Stomach (tissue), 9 donors: Measurements from ENCODE around the gene GUCD1. TPM values are rescaled to one million over a fixed set of nuclear protein-coding genes. Genes with fewer than 3 reads are reported as not detected.

Experiments used
- DNase-seq, 2 donors: peaks; one replicate each; pipeline versions ENCODE4 v3.0.0 to v3.0.0-alpha.2; 2013 to 2019
- H3K27ac ChIP-seq, 5 donors: fragments of 200-600 bp in 4 of 5; sonication (generic) in 4 of 5; one replicate each; pipeline ENCODE4 v1.5.1; 2013 to 2019; ENCODE audit warnings: mild to moderate bottlenecking in 1 of 5, moderate library complexity in 1 of 5
- H3K27me3 ChIP-seq, 3 donors: fragments of 200-600 bp; sonication (generic); one replicate each; pipeline ENCODE4 v1.5.1; 2017 to 2019; ENCODE audit warnings: mixed run types in 1 of 3
- H3K36me3 ChIP-seq, 4 donors: fragments of 200-600 bp; sonication (generic); 1 replicate in 3 of 4; 2 replicates in 1 of 4; pipeline ENCODE4 v1.5.1; 2016 to 2019
- H3K4me1 ChIP-seq, 4 donors: fragments of 200-600 bp; sonication (generic); one replicate each; pipeline ENCODE4 v1.5.1; 2016 to 2019
- H3K4me3 ChIP-seq, 4 donors: fragments of 200-600 bp; sonication (generic) in 3 of 4; one replicate each; pipeline ENCODE4 v1.5.1; 2016 to 2019; ENCODE audit warnings: mild to moderate bottlenecking in 1 of 4
- H3K9me3 ChIP-seq, 4 donors: fragments of 200-600 bp; sonication (generic); one replicate each; pipeline ENCODE4 v1.5.1; 2016 to 2019
- CTCF ChIP-seq, 7 experiments: fragments of 450-650 bp in 4 of 7; fragments of 200-600 bp in 3 of 7; sonication (generic) in 3 of 7; IDR thresholded peaks; one replicate each; pipeline ENCODE4 v1.5.1; 2016 to 2019; ENCODE audit warnings: antibody characterized with exemption in 7 of 7, control low read depth in 2 of 7, mild to moderate bottlenecking in 1 of 7
- EP300 ChIP-seq: sonication (generic); formaldehyde crosslinking; IDR thresholded peaks from one replicate; pipeline ENCODE4 v1.6.1; 2017; ENCODE audit warnings: antibody characterized with exemption
- POLR2A ChIP-seq, 4 donors: fragments of 450-650 bp; IDR thresholded peaks; one replicate each; pipeline ENCODE4 v1.6.1; 2016; ENCODE audit warnings: antibody characterized with exemption in 4 of 4, control low read depth in 2 of 4, mild to moderate bottlenecking in 1 of 4, moderate library complexity in 1 of 4
- POLR2AphosphoS5 ChIP-seq, 3 donors: sonication (generic); formaldehyde crosslinking; IDR thresholded peaks; one replicate each; pipeline ENCODE4 v1.6.1; 2016; ENCODE audit warnings: antibody characterized with exemption in 3 of 3
- WGBS, 5 donors: extraction: QIAGEN DNeasy Blood & Tissue Kit in 3 of 5; methylation state at CpG; one replicate each; pipeline versions ENCODE4 v1.1.5 to v1.1.7; 2013 to 2018; 5-methylcytosine and 5-hydroxymethylcytosine counted together
- intact Hi-C: fragments of 100-400 bp; cut with DNase I; formaldehyde crosslinking; loops from one replicate; pipeline ENCODE4 v1.15.1; 2023; ENCODE audit warnings: low total_unique reads
- polyA plus RNA-seq, 3 donors: library from polyadenylated mRNA; stranded (reverse); fragments of 200-250 nt; gene quantifications; one replicate each; pipeline ENCODE4 v1.2.3, GENCODE V29; 2013
- total RNA-seq, 5 donors: library from RNA; depleted of rRNA; stranded (reverse); fragments of >200 nt; gene quantifications; one replicate each; pipeline versions ENCODE4 v1.1.0 to v1.2.3, GENCODE V29; 2014 to 2016
- donor health status: healthy with polysubstance abuse.
- donor health status: Bipolar disorder and iron deficiency.
- donor health status: healthy.

GUCD1 gene
- total and polyA plus RNA-seq, 8 donors = 87.4 to 196 (median 167) TPM

DNA sequence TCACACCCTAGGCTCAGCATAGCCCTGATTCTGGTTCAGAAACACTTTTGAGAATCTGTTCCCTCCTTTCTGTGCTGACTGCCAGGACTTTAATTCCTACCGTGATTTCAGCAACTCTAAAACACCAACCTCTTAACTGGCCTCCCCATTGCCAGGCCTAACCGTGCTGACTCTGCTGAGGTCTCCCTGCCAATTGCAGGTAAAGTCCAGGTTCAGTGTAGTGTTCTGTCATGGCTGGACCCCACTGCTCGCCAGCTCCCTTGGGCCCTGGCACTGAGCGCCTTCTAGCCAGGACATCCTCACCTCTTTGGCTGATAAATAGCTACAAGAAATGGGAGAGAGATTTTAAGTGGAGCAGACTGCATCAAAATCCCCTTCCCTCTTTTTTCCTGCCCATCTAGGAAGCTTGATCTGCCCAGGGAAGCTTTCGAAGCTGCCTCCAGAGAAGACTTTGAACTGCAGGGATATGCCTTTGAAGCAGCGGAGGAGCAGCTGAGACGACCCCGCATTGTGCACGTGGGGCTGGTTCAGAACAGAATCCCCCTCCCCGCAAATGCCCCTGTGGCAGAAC, 55.1 kb downstream of the GUCD1 start:
- TF ChIP-seq CTCF (IDR thresholded peaks at IDR 0.05) (no peak), EP300 (no peak), POLR2AphosphoS5 (IDR thresholded peaks at IDR 0.05) (no peak), POLR2A (IDR thresholded peaks at IDR 0.05) (no peak)
- Histone ChIP-seq H3K36me3 (no peaks in the 10 kb centered on the region), H3K4me3 (no peak overlapping the region), H3K4me1 (peaks cover 2 to 11% (median 4%) of the 10 kb centered on the region in 4 donors), H3K9me3 (no peaks in the 10 kb centered on the region), H3K27ac (no peak overlapping the region), H3K27me3 (peaks cover 0 to 8% (median 7%) of the 10 kb centered on the region in 3 donors)
- intact Hi-C loops = loop anchor here (5.0 kb wide), 1 partner anchor 77 kb away; no protein-coding TSS in a partner anchor
- no peak for DNase-seq
- 92 to 99% (median 94%) methylated on average over 10 of the region's 10 CpGs for WGBS, 5 donors

GRCh38 chr22:24498824-24499223, 56.1 kb downstream of the GUCD1 start:
- Histone ChIP-seq H3K27me3 (peaks cover 0 to 17% (median 15%) of the 10 kb centered on the region in 3 donors), H3K4me3 (no peak overlapping the region), H3K36me3 (no peaks in the 10 kb centered on the region), H3K4me1 (peaks cover 11 to 19% (median 13%) of the 10 kb centered on the region in 4 donors), H3K9me3 (no peaks in the 10 kb centered on the region), H3K27ac (no peak overlapping the region)
- intact Hi-C loops = no loop called here
- DNase-seq = no peak
- WGBS, 5 donors = 90 to 95% (median 91%) methylated on average over 10 to 11 of the region's 11 CpGs
- TF ChIP-seq POLR2AphosphoS5 (IDR thresholded peaks at IDR 0.05) (no peak), POLR2A (IDR thresholded peaks at IDR 0.05) (no peak), EP300 (no peak), CTCF (IDR thresholded peaks at IDR 0.05) (no peak)

DNA sequence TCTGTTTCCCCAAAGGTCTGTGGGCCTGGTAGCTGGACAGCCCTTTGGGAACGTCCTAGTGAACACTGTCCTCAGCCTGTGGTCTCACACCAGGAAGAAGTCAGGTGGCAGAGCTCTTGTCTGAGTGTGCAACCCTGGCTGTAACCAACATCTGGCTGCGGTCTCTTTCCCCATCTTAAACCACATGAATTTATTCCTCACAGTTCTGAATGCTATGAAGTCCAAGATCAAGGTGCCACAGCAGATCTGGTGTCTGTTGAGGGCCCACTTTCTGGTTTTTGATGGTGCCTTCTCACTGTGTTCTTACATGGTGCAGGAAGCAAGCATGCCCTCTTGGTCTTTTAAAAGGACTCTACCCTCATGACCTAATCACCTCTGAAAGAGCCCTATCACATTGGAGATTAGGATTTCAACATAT, 57.1 kb downstream of the GUCD1 start:
- Histone ChIP-seq H3K27me3 (peaks cover 0 to 21% (median 15%) of the 10 kb centered on the region in 3 donors), H3K4me1 (peaks cover 13 to 16% (median 14%) of the 10 kb centered on the region in 4 donors), H3K4me3 (no peak overlapping the region), H3K27ac (no peak overlapping the region), H3K36me3 (no peaks in the 10 kb centered on the region), H3K9me3 (no peaks in the 10 kb centered on the region)
- intact Hi-C loops = no loop called here
- TF ChIP-seq EP300 (no peak), POLR2A (IDR thresholded peaks at IDR 0.05) (no peak), POLR2AphosphoS5 (IDR thresholded peaks at IDR 0.05) (no peak), CTCF (IDR thresholded peaks at IDR 0.05) (no peak)
- DNase-seq = no peak
- 72 to 89% (median 79%) methylated on average over 2 of the region's 2 CpGs for WGBS, 5 donors

DNA sequence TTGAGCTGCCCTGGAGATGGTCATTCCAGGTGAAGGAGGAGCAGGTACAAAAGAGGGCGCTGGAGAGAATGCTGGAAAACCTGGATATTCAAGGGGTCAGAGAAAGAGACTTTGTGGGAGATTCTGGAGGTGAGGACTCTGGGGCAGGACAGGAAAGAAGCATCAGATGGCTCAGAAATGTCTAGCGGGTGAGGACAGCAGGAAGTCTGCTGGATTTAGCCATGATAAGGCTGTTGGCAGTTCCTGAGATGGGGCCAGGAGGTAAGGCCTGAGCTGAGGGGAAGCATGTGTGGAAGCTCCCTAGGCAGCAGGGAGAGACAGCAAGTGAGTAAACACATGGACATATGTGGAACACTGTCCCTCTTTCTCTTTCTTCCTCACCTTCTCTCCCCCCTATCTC, 58.3 kb downstream of the GUCD1 start:
- no peak overlapping the region for H3K27ac ChIP-seq
- intact Hi-C loops = no loop called here
- H3K36me3 ChIP-seq = no peaks in the 10 kb centered on the region
- DNase-seq = no peak
- H3K4me1 ChIP-seq = peaks cover 13 to 16% (median 14%) of the 10 kb centered on the region in 4 donors
- 76 to 90% (median 89%) methylated on average over 2 of the region's 2 CpGs for WGBS, 5 donors
- no peaks in the 10 kb centered on the region for H3K9me3 ChIP-seq
- TF ChIP-seq EP300 (no peak), POLR2A (IDR thresholded peaks at IDR 0.05) (no peak), POLR2AphosphoS5 (IDR thresholded peaks at IDR 0.05) (no peak), CTCF (IDR thresholded peaks at IDR 0.05) (no peak)
- no peak overlapping the region for H3K4me3 ChIP-seq
- H3K27me3 ChIP-seq = peaks cover 0 to 21% (median 15%) of the 10 kb centered on the region in 3 donors
